ENCODE data around the gene CDH6.
A peak's percentile ranks its signal among the peaks of the same experiment; 100 is the strongest.

CDH6 gene

DNA sequence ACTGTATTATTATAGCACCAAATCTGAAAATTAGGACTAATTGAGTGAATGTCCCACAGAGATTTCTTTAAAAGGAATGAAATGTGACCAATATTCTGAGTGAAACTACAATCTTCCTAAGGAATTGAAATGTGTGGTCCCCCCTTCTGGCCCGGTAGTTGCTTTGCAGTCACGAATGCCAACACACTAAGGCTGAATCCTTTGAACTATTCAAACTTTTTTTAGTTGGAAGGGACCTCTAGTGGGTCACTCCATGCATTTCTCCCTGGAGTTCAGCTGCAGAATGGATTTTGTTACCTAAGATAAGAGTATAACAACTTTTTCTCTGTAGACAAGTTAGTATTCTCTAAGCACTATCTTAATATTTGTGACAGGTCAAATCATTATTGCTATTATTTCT is 2.8 kb downstream of the CDH6 start:
- H3K4me2 ChIP-seq (ENCODE audit: low read depth, low read length, poor library complexity, severe bottlenecking): no peak overlapping the region
- no peaks in the 10 kb centered on the region for H3K79me2 ChIP-seq (ENCODE audit: insufficient read depth, low read length)
- H3K9me2 ChIP-seq (replicated peaks; ENCODE audit: low read depth, low read length): no peaks in the 10 kb centered on the region
- no peak overlapping the region for H3K4me3 ChIP-seq (ENCODE audit: low read length, poor library complexity, severe bottlenecking)
- no peaks in the 10 kb centered on the region for H3K36me3 ChIP-seq (ENCODE audit: insufficient read depth, low read length)
- H3K27me3 ChIP-seq (ENCODE audit: insufficient read depth, low read length, poor library complexity, severe bottlenecking): no peaks in the 10 kb centered on the region
- no peaks in the 10 kb centered on the region for H3F3A ChIP-seq (ENCODE audit: low read depth)
- H3K9me3 ChIP-seq (ENCODE audit: insufficient read depth, low read depth, low read length): no peaks in the 10 kb centered on the region
- H2AFZ ChIP-seq (ENCODE audit: low read length): no peak overlapping the region
- H3K9ac ChIP-seq (ENCODE audit: low read depth, low read length, poor library complexity, severe bottlenecking): no peak overlapping the region
- no peaks in the 10 kb centered on the region for H4K20me1 ChIP-seq (ENCODE audit: insufficient read depth, low read length, poor library complexity, severe bottlenecking)
- TF ChIP-seq EZH2phosphoT487 (IDR thresholded peaks at IDR 0.05; ENCODE audit: borderline replicate concordance) (no peak), CTCF (conservative IDR thresholded peaks at IDR 0.05; ENCODE audit: low read length) (peak; percentile 24; the same call in 1 of the 2 replicates)
- H3K4me1 ChIP-seq (ENCODE audit: insufficient read depth, low read length, poor library complexity, severe bottlenecking): no peaks in the 10 kb centered on the region

DNA sequence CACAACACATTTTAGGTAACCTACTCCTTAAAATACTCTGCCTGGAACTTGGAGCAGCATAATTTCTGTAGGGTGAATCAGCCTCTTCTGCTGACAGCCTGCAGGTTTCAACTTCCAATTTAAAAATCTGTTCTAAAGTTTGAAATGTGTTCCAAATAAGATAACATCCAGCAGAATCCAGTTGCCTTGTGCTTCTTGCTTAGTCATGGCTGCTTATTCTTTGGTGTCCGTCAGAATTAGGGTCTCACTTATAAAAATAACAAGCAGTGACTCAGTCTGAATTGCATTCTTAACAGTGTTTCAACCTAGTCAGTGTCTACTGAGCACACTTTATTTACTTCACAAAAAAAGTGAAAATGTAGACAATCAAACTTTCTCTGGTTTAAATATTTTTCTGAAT is 3.7 kb downstream of the CDH6 start:
- Histone ChIP-seq H3F3A (ENCODE audit: low read depth) (no peaks in the 10 kb centered on the region), H3K9ac (ENCODE audit: low read depth, low read length, poor library complexity, severe bottlenecking) (no peak overlapping the region), H4K20me1 (ENCODE audit: insufficient read depth, low read length, poor library complexity, severe bottlenecking) (no peaks in the 10 kb centered on the region), H3K4me3 (ENCODE audit: low read length, poor library complexity, severe bottlenecking) (no peak overlapping the region), H3K9me2 (replicated peaks; ENCODE audit: low read depth, low read length) (no peaks in the 10 kb centered on the region), H2AFZ (ENCODE audit: low read length) (no peak overlapping the region), H3K27me3 (ENCODE audit: insufficient read depth, low read length, poor library complexity, severe bottlenecking) (no peaks in the 10 kb centered on the region), H3K79me2 (ENCODE audit: insufficient read depth, low read length) (no peaks in the 10 kb centered on the region), H3K4me1 (ENCODE audit: insufficient read depth, low read length, poor library complexity, severe bottlenecking) (no peaks in the 10 kb centered on the region), H3K9me3 (ENCODE audit: insufficient read depth, low read depth, low read length) (no peaks in the 10 kb centered on the region), H3K4me2 (ENCODE audit: low read depth, low read length, poor library complexity, severe bottlenecking) (no peak overlapping the region), H3K36me3 (ENCODE audit: insufficient read depth, low read length) (no peaks in the 10 kb centered on the region)
- TF ChIP-seq EZH2phosphoT487 (IDR thresholded peaks at IDR 0.05; ENCODE audit: borderline replicate concordance): no peak
- TF ChIP-seq CTCF (conservative IDR thresholded peaks at IDR 0.05; ENCODE audit: low read length): no peak

DNA sequence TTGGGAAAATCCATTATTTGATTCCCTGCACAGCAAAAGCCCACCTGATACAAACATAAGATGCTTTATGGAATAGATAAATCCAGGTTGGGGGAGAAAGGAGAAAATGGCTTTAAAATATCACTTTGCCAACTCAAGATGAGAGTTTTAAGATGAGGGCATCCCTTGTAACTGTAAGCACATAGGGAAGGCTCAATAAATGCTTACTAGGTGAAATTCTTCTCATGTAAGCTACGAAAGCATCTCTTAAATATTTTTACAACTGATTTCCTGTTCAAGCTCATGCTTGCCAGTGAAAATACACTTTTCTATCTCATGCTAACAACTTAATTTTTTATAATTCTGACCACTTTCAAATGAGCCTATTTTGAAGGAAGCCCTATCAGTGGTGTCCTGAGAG is 11.5 kb downstream of the CDH6 start:
- no peak overlapping the region for H3K9ac ChIP-seq (ENCODE audit: low read depth, low read length, poor library complexity, severe bottlenecking)
- H4K20me1 ChIP-seq (ENCODE audit: insufficient read depth, low read length, poor library complexity, severe bottlenecking): no peaks in the 10 kb centered on the region

More for the DNA sequence above, 11.5 kb downstream of the CDH6 start:
- H3K4me2 ChIP-seq (ENCODE audit: low read depth, low read length, poor library complexity, severe bottlenecking): no peak overlapping the region
- H3K4me3 ChIP-seq (ENCODE audit: low read length, poor library complexity, severe bottlenecking): no peak overlapping the region
- H3K9me3 ChIP-seq (ENCODE audit: insufficient read depth, low read depth, low read length): no peaks in the 10 kb centered on the region
- no peaks in the 10 kb centered on the region for H3K9me2 ChIP-seq (replicated peaks; ENCODE audit: low read depth, low read length)
- no peaks in the 10 kb centered on the region for H3K4me1 ChIP-seq (ENCODE audit: insufficient read depth, low read length, poor library complexity, severe bottlenecking)
- no peaks in the 10 kb centered on the region for H3K27me3 ChIP-seq (ENCODE audit: insufficient read depth, low read length, poor library complexity, severe bottlenecking)
- H3F3A ChIP-seq (ENCODE audit: low read depth): no peaks in the 10 kb centered on the region
- no peak for TF ChIP-seq CTCF (conservative IDR thresholded peaks at IDR 0.05; ENCODE audit: low read length)
- TF ChIP-seq EZH2phosphoT487 (IDR thresholded peaks at IDR 0.05; ENCODE audit: borderline replicate concordance): no peak
- no peaks in the 10 kb centered on the region for H3K36me3 ChIP-seq (ENCODE audit: insufficient read depth, low read length)
- H3K79me2 ChIP-seq (ENCODE audit: insufficient read depth, low read length): no peaks in the 10 kb centered on the region
- no peak overlapping the region for H2AFZ ChIP-seq (ENCODE audit: low read length)

Measured in Loucy (cell line).